Subcutaneous adipose tissue (tissue), 4 donors: Measurements from ENCODE around the gene MKRN2OS. TPM values are rescaled to one million over a fixed set of nuclear protein-coding genes. Genes with fewer than 3 reads are reported as not detected.

Source experiments
- CTCF ChIP-seq: fragments of 450-650 bp; IDR thresholded peaks from one replicate; pipeline ENCODE4 v1.5.1; 2016; ENCODE audit warnings: low read depth, mild to moderate bottlenecking, control low read depth, antibody characterized with exemption, moderate library complexity
- total RNA-seq, 4 donors: library from RNA; depleted of rRNA; stranded (reverse); fragments of >200 nt; gene quantifications; one replicate each; pipeline ENCODE4 v1.1.0, GENCODE V29; 2016

The MKRN2OS gene
- total RNA-seq, 4 donors from 2014 or later: not detected

GRCh38 chr3:12536423-12536822 lies 8.9 kb downstream of the MKRN2OS start:
- TF ChIP-seq CTCF: no peak

GRCh38 chr3:12532182-12532581 lies 13.1 kb downstream of the MKRN2OS start:
- TF ChIP-seq CTCF: no peak

- TF ChIP-seq CTCF: no peak
These were observed 17.5 kb downstream of the MKRN2OS start for GRCh38 chr3:12527757-12528143.

- TF ChIP-seq CTCF: no peak
These were observed 22.6 kb downstream of the MKRN2OS start for GRCh38 chr3:12522721-12523120.

GRCh38 chr3:12521010-12521409 lies 24.3 kb downstream of the MKRN2OS start:
- TF ChIP-seq CTCF: no peak

GRCh38 chr3:12518261-12519028 lies 26.9 kb downstream of the MKRN2OS start:
- no peak for TF ChIP-seq CTCF

- no peak for TF ChIP-seq CTCF
These were observed 28.4 kb downstream of the MKRN2OS start for GRCh38 chr3:12516873-12517272.
